Left ventricle myocardium inferior (tissue), 1 donor: ENCODE data around the gene APOBEC3B. TPM values are rescaled to one million over a fixed set of nuclear protein-coding genes. Genes with fewer than 3 reads are reported as not detected.

Experiments used
- DNase-seq: peaks from one replicate; pipeline ENCODE4 v3.0.0-alpha.2; 2020
- H3K27ac ChIP-seq: fragments of 200-600 bp; replicated peaks from 2 replicates; pipeline ENCODE4 v1.8.0; 2021
- H3K27me3 ChIP-seq: fragments of 200-600 bp; 2 replicates; pipeline ENCODE4 v1.8.0; 2021; ENCODE audit warnings: low read depth
- H3K36me3 ChIP-seq: fragments of 200-600 bp; 2 replicates; pipeline ENCODE4 v1.8.0; 2021
- H3K4me1 ChIP-seq: fragments of 200-600 bp; 2 replicates; pipeline ENCODE4 v1.8.0; 2021
- H3K4me3 ChIP-seq: fragments of 200-600 bp; 2 replicates; pipeline ENCODE4 v1.8.0; 2021; ENCODE audit warnings: mild to moderate bottlenecking, moderate library complexity
- H3K9me3 ChIP-seq: fragments of 200-600 bp; replicated peaks from 2 replicates; pipeline ENCODE4 v1.8.0; 2021
- CTCF ChIP-seq: fragments of 200-600 bp; IDR thresholded peaks from 2 replicates; pipeline ENCODE4 v1.8.0; 2021; ENCODE audit warnings: antibody characterized with exemption, mild to moderate bottlenecking, borderline replicate concordance
- intact Hi-C: fragments of 100-400 bp; cut with micrococcal nuclease; formaldehyde crosslinking; loops from one replicate; pipeline ENCODE4 v1.11.0; 2022
- total RNA-seq: library from RNA; stranded (reverse); fragmentation: NEBNext Ultra II Directional; extraction: Animal tissue kit (Norgen Biotek cat#: 25700); gene quantifications from one replicate; pipeline ENCODE4 v1.2.1, GENCODE V29; 2021
- donor health status: DM: no; HTN: yes; CAD: no; lungs with severe emphysema.

Gene APOBEC3B
- total RNA-seq, 1 donor from 2014 or later = 0.52 TPM

GRCh38 chr22:38947321-38948140, 34.6 kb upstream of the APOBEC3B start:
- intact Hi-C loops = no loop called here
- Histone ChIP-seq H3K27me3 (peaks cover 61% of the 10 kb centered on the region), H3K4me3 (no peak overlapping the region), H3K36me3 (no peaks in the 10 kb centered on the region), H3K27ac (no peak overlapping the region), H3K4me1 (no peaks in the 10 kb centered on the region), H3K9me3 (no peaks in the 10 kb centered on the region)
- no peak for DNase-seq
- TF ChIP-seq CTCF = no peak

- intact Hi-C loops = no loop called here
- H3K9me3 ChIP-seq = no peaks in the 10 kb centered on the region
- H3K27me3 ChIP-seq = peaks cover 52% of the 10 kb centered on the region
- no peaks in the 10 kb centered on the region for H3K4me1 ChIP-seq
- no peak for DNase-seq
- no peak overlapping the region for H3K4me3 ChIP-seq
- H3K27ac ChIP-seq = no peak overlapping the region
- no peaks in the 10 kb centered on the region for H3K36me3 ChIP-seq
- no peak for TF ChIP-seq CTCF
Observed at GRCh38 chr22:38948181-38948940, 33.8 kb upstream of the APOBEC3B start.

- H3K27ac ChIP-seq = no peak overlapping the region
- intact Hi-C loops = no loop called here
- no peak overlapping the region for H3K4me3 ChIP-seq
- H3K9me3 ChIP-seq = no peaks in the 10 kb centered on the region
- no peak for DNase-seq
- peaks cover 43% of the 10 kb centered on the region for H3K27me3 ChIP-seq
- TF ChIP-seq CTCF = no peak
- H3K4me1 ChIP-seq = peaks cover 4% of the 10 kb centered on the region
- H3K36me3 ChIP-seq = no peaks in the 10 kb centered on the region
Observed at GRCh38 chr22:38949889-38950405, 32.2 kb upstream of the APOBEC3B start.

GRCh38 chr22:38950527-38951295, 31.4 kb upstream of the APOBEC3B start:
- H3K36me3 ChIP-seq = no peaks in the 10 kb centered on the region
- H3K9me3 ChIP-seq = no peaks in the 10 kb centered on the region
- no peak overlapping the region for H3K27ac ChIP-seq
- H3K4me3 ChIP-seq = no peak overlapping the region
- H3K27me3 ChIP-seq = peaks cover 36% of the 10 kb centered on the region
- intact Hi-C loops = no loop called here
- TF ChIP-seq CTCF = no peak
- DNase-seq = no peak
- H3K4me1 ChIP-seq = peaks cover 8% of the 10 kb centered on the region

GRCh38 chr22:38951734-38952133, 30.4 kb upstream of the APOBEC3B start:
- Histone ChIP-seq H3K4me1 (peaks cover 8% of the 10 kb centered on the region), H3K27ac (no peak overlapping the region), H3K4me3 (no peak overlapping the region), H3K27me3 (peaks cover 32% of the 10 kb centered on the region), H3K36me3 (no peaks in the 10 kb centered on the region), H3K9me3 (no peaks in the 10 kb centered on the region)
- intact Hi-C loops = no loop called here
- DNase-seq = no peak
- TF ChIP-seq CTCF = no peak
